Activated T-helper 9 cell treated with anti-CD3 and anti-CD28 coated beads, Interleukin-2, amount 50 U/mL, for 16 hours (primary cell): ENCODE results near the gene LPP.

Source experiments
- DNase-seq: peaks from one replicate; pipeline ENCODE4 v3.0.0-alpha.2; 2020; ENCODE audit warnings: low read depth

Gene LPP

DNA sequence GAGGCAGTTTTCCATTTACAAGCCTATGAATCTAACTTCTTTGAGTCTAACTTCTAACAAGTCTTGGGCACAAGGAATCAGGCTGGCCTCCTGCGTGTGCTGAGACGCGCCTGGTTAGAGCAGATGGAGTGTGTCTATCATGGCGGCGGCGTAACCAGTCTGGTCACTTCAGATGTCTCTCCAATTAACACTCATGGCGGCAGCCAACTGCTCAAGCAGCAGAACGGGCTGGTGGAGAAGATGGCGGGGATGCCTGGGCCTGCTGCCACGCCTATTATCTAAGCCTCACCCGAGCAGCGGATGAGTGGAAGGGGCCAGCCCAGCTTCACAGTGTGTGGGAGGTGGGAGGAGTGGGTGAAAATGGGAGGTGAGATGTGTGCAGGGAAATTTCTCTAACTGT lies 771.4 kb downstream of the LPP start:
- DNase-seq, result no peak

DNA sequence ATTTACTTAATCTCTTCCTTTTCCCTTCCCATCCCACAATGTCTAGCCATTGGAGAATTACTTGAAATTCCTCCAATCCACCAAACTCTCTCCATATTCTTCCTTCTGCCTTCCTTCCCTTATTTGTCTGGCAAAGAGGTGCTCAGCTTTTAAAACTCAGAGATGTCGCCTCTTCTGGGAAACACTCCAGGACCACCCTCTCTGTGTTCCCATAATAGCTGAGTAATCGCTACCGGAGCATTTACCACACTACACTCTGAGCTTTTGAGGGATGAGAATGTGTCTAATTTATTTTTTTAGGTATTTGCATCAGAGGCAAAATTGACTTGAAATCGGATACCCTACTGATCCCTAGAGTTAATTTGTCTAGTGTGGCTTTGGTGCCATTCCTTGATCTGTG lies 772.2 kb downstream of the LPP start:
- no peak for DNase-seq

DNA sequence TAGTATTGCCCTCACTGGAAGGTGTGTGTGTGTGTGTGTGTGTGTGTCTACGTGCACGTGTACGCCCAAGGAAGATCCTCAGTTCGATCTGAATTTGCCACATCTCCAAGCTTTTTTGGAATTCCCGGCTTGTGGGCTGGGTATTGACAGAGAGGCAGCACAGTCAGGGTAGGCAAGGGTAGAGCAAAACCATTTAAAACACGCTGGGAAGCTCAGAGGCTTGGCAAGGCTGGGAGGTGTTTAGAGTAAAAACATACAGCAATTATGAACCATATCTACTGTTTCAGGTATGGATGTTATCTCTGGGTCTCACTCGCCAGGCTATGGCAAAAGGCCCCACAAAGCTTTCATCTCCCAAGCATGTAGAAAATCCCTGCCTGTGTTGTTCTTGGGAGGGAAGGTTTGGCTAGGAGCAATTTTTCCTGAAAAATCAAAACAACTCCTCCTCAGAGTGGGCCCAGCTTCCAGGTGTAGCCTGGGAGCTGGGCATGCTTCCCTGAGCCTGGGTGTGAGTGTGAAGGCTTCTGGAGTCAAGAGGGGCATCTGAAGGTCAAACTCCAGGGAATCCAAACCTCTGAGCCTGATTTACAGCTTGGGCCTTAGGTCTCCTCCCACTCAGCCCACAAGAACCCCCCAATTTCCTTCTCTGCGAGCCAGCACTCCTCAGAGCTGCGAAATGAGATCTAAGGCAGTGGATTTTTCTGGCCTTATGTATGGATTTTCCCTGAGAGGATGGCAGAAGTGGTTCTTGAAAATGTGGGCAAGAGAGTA lies 773.0 kb downstream of the LPP start:
- no peak for DNase-seq

DNA sequence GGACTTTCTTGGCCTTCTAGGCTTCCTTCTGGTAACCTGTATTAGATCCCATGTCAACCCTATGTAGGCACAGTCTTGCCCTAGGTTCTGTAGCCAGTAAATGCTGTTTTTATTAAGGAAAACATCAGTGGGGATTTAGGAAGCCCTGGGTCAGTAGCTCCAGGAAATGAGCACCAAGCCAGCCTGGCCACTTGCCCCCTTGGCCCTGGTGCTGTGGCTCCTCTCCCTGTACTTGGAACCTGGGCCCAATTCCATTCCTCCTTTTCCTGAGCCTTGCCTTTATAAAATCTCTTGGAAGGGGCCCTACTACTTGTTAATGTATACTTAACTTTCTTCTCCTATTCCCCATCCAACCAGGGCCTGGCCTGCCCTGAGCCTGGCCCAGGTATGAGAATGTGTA lies 774.0 kb downstream of the LPP start:
- no peak for DNase-seq

DNA sequence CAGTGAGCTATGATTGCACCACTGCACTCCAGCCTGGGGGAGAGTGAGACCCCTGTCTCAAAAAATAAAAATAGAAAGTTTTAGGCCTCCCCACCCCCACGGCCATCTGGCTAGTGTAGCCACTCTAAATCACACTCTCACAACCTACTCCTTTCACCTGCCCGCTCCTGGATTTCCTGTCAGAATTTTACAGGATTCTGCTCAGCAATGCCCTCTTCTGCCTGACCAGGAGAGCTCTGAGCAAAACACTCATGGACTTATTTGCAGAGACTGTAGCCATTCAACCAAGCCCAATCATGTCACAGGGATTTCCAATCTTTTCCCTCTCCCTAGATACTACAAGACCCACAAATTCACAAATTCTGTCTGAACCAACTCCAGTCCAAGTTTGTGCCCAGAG lies 775.2 kb downstream of the LPP start:
- no peak for DNase-seq

DNA sequence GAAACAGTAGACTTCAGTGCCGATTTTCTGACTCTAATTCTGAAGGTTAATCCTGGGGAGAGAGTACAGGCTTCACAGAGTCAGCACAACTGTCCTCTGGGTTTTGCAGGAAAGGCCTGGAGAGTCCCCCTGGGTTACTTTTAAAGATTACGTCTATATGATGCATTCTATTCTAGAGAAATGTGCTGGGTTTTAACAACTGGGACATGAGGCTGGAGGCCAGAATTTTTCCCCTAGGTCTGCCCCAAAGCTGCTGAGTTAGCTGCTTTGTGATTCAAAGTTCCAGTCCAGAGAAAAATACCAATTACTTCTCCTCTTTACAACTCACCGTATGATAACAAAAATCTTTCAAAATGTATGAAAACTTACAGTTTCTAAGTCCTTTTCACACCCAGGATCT lies 777.1 kb downstream of the LPP start:
- DNase-seq, result no peak

DNA sequence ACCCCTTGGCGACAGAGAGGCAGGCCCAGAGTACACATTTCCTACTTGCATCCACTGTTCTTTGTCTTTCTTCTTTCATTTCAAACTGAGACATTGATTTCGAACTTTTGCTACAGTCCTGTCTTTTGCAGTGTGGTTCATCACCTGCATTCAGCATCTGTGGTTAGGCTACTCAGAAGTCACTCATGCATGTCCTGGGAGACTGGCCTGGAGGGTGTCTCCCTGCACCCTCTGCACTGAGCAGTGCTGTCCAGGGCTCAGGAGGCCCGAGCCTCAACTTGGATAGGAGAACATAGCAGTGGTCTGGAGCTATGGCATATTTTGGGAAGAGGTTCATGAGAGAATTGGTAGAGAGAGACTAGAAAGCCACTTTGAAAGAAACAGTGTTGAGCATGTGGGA lies 777.6 kb downstream of the LPP start:
- DNase-seq, result no peak

DNA sequence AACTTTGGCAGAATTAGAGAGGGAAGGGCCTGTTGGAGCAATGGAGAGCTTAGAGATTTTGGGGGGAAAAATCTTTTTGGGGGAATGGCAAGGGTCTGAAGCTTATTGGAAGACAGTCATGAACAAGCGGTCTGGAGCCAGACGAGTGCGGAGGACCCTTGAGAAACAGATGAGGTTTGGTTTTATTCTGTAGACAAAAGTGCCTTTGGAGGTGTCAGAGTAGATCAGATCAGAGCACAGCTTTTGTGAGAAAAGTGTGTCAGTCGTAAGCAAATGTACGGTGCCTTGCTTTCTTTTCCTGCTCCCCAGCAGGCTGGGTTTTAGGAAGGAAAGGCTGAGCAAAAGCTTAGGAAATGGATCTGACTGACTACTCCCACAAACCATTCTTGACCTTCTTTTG lies 781.0 kb downstream of the LPP start:
- no peak for DNase-seq

DNA sequence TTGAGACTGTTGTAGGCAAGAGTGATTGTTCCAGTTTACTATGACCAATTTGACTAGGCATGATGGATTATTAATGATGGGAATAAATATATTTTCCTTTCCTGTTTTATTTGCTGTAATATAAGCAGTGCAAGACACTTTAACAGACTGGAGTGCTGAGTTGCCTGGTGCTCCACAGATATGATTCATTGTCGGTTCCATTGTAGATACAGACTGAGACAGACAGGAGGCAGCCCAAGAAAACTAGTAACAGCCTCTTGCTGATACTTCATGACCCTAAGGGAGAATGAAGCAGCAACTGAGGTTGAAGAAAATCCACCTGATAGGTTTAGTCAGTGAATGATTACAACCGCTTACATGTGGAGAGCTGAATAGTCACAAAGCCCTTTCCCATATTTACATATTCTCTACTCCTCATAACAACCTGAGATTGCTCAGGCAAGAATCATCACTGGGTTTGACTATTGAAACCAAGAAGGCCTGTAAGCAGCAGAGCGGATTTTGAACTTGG lies 782.7 kb downstream of the LPP start:
- no peak for DNase-seq

DNA sequence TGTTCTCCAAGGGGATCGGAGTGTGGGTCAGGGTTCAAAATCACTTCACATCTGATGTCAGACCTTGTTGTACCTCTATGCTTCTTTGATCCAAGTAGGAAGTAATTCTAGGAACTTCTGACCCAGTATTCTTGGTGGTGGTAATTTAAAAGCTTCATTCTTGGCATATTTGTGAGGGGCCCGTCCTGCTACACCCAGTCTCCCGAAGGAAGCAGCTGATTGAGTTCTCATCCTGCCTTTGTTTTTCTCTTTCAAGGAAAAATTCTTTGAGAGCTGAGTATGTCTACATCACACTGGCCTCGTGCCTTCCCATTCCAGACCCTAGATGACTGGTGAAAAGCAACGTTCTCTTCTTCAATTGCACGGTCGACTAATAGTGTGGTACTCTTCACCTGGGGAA lies 783.4 kb downstream of the LPP start:
- no peak for DNase-seq

DNA sequence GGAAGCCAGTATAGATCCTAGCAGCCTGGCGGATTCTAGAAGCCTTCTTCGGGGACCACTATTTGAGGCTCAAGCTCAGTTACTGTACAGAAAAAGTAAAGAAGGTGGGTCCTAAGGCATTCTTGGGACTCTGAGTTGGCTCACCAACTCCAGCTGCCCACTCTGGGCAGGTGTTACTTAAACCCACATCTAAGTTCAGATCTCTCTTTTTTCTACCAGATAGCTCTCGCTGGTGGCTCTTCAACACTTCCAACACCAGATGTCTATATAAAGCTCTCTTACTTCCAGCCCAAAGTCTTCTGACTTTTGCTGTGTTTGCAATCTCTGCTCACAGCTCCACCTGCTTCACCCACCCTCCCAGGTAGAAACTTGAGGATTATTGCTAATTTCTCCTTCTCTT lies 785.0 kb downstream of the LPP start:
- no peak for DNase-seq

DNA sequence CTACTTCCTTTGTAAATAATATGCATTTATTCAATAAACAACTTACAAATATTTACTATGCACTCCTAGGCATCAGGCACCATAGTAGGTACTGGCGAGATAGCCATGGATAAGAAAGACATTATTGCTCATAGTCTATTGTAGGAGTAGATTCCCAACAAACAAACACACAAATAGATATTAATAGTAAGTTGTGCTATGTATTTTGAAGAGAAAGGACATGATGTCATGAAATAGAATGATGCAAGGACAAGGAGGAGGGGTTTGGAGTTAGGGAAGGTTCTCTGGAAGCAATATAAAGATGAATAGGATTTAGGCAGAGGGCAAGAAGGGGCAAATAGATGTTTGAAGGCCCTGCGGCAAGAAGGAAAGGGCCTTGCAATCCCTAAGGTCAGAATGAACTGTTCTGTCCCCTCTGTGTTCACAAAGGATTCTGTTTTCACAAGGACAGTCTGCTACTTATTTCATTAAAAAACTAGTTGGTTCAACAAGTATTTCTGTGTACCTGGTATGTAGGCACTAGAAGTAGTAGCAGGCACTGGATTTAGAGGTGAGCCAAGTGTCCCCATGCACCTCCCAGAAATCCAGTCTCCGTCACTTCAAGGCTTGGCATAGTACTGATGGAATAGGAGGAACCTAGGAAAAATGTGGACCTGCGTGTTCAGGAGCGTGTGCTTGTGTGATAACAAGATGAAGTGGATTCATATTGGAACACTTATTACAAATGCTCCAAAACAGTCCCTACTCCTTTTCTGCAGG lies 786.0 kb downstream of the LPP start:
- no peak for DNase-seq
